HG03097 (cell line): Measurements from ENCODE around the gene LRRC61.
"Not testable (repeated sequence)": the region's sequence is repeated elsewhere in the genome, so short reads cannot be mapped to it uniquely, and the experiment has no call there.

ENCODE experiments used
- ATAC-seq: cut with Tn5 transposase; IDR thresholded peaks from one replicate; pipeline ENCODE4 v1.9.1; 2021; ENCODE audit not compliant: unreplicated experiment, low FRiP score

The LRRC61 gene, protein sequence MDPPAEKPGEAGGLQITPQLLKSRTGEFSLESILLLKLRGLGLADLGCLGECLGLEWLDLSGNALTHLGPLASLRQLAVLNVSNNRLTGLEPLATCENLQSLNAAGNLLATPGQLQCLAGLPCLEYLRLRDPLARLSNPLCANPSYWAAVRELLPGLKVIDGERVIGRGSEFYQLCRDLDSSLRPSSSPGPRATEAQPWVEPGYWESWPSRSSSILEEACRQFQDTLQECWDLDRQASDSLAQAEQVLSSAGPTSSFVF

DNA sequence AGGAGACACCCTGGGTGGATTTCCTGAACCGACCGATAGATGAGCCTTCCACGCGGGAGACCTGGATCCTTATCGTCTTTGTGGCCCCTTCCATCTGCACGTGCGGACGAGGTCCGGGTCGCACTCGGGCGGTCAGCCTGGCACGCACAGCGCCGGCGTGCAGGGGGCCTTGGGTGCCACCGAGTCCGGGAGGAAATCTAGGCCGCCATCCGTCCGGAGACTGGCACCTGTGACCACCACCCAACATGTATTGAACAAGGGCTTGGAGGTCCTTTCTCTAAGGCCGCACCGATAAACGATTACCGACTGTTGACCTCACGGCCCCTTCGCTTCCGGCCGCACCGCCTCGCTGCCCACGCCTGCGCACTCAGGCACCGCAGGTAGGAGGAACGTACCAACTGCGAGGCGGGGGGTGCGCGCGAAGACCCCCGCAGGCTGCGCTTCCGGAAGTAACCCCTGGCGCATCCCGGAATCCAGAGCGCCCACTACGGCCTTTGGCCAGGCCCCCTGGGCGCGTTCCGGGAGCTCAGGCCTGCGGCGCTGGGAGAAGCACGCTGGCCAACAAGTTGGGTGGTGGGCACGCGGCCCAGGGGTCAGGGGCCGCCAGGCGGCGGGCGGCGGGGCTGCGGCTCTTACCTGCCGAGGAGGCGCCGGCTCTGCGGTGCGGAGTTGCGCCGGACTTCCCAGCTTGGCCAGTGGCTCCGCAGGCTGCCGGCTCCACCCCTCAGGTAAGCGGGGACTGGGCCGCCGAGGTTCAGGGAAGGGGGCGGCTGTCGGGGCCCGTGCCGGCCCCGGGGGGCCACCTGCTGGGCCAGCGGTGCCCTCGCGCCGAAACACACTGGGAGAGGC is at the start of gene LRRC61, which contains the start of gene ACTR3C:
LRRC61 (plus strand) TSS at position 523 of the 849 bp plus-strand sequence. CDS start 13,507 bp downstream, outside the sequence.
ACTR3C (minus strand) TSS at position 713 of the 849 bp plus-strand sequence. CDS start 28,249 bp downstream, outside the sequence.
- peak; percentile 44 for ATAC-seq

DNA sequence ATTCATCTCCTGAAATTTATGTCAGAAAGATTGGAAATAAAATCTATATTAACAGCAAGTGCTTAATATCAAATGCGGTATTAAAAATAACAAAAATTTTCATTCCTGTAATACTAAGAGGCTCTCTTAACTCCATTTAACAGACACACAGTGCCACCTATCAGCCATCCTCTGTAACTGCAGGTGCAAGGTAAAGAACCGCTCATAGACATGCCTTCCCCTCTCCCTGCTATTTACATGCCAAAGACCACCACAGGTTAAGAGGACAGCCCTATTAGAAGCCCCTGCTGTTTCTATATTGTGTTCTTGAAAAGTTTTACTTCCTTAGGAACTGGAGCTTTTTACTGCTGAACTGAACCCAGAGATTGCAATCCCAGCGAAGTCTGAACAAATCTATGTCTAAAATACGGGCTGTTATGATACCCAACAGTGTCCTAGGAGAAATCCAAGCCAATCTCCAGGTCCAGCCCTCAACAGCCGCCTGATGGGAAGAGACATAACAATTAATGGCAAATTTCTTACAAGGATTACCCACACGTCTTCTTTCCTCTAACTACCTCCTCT is 46.9 kb upstream of the LRRC61 start:
- ATAC-seq: not testable (repeated sequence)

DNA sequence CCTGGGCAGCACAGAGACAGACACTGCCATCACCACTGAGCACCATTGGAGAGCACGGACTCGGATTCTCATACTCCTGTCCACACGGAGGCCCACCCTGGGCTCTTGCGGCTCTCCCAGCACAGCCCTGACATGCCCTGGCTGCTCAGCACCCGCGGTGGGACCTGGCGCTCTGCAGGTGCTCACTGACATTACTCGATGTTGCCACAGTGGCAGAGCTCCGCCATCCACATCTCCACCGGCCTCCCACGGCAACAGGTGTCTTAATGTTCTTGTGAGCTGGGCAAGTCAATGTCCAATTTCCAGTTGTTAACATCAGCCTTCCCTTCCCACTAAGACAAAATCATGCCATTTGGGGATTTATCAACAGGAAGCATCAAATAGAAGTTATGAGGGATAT is 44.8 kb upstream of the LRRC61 start:
- ATAC-seq: not testable (repeated sequence)

DNA sequence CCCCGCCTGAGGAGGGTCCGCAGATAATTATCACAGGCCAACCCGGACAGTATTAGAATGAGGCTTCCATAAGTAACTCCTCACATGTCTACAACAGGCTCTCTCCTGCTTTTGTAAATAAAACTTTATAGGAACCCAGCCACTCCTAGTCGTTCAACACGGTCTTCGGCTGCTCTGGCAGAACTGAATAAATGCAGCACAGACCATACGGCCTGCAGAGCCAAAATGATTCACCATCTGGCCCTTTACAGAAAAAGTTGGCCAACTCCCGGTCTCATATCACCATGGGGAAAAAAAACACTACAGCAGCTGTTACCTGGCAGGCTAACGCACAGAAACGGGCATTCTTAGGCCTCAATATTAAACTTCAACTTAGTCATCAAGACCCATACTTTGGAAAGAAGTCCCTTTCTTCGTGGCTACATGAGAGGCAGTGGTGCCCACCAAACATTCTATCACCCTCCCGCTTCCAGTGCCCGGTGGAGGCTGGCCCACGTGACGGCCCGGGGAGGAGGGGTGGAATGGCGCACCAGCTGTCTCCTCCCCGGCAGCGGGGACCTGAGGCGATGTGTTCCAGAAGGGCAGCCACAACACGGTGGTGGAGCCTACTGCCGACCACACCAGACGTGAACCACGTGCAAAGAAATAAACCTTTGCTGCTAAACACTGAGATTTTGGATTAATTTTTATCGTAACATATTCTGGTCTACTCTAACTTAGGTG is 41.3 kb upstream of the LRRC61 start:
- not testable (repeated sequence) for ATAC-seq

DNA sequence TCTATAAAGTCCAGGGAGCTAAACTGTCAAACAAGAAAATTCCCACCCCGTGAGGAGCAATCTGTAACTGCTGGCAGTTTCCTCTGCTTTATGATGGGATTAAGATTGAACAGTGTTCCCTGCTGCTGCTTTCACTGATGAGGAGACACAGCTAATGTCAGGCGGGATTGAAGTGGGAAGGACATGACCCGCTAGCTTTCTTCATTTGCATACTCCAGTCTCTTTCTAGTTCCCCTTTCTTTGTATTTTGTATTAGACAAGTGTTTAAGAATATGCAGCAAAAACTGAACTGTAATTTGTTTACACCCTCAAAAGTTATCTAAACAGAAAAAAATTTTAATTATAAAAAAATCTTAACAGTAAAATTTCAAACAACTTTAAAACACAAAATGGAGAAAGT is 40.0 kb upstream of the LRRC61 start:
- ATAC-seq: not testable (repeated sequence)

DNA sequence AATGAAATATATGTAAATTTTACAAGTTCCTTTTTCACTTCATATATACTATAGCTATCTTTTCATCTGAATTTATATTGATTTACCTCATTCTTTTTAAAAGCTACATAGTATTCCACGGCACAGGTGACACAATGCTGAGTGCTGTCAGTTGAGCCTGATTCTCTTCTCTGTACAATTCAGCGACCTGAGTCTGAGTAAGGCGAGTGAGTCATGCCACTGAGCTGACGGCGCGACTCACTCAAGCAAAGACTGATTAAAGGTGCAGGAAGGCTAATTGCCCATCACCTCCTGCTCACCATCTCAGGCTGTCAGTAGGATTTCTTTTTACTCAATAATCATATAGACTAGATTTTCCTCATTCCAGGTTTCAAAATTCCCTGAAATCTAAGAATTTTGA is 39.5 kb upstream of the LRRC61 start:
- not testable (repeated sequence) for ATAC-seq

DNA sequence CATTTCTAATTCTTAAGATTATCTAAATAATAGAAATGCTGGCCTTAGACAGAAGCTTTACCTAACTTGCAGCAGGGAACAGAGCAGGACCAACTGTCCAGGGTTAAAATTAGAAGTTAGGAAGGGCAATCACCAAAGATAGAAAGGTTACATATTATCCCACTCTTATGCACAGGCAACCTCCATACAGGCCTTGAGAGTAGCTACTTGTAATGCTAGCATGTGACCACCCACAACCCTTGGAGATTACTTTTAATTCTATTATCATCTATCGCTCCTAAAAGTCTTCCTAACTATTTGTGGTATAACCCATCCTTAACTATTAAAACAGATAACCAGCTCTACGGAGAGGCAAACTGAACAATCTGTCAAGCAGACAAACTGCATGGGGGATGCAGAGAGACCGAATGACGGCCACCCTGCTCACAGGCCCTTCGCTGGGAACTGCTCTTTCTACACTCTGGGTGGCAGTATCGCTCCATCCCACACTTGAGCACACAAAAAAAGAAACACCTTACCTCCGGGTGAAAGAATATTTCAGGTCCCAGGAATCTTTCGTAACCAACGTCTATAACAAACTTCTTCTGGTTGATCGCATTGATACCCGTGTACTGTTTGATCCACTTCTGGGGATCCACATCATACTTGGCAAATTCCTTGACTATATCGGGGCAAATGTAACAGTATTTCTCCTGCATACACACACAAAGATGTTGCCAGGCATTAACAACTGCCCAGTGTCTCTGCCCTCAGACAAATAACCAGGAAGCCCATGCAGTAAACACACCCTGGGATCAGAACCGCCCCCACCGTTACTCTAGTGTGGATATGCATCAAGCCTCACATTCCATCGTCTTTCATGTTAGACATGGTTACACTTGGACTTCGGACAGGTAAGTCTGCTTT is 37.1 kb upstream of the LRRC61 start:
- ATAC-seq: not testable (repeated sequence)

DNA sequence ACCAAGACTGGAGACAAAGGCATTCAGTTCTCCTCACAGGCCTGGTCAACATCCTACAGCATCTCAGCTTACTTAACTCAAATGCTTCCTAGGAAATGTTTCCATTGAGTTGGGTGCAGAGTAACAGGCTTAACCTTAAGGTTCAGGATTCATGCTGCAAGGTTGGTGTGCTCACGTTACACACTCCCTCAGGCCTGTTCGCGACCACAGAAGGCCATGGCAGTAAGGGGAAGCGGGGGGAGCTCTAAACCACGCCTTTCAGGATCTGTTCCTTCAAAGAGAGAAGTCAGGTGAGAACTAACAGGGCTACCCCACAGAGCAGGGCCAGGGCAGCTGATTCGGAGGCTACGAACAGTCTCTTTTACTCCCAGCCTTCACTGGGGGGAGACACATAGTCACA is 35.3 kb upstream of the LRRC61 start:
- not testable (repeated sequence) for ATAC-seq

DNA sequence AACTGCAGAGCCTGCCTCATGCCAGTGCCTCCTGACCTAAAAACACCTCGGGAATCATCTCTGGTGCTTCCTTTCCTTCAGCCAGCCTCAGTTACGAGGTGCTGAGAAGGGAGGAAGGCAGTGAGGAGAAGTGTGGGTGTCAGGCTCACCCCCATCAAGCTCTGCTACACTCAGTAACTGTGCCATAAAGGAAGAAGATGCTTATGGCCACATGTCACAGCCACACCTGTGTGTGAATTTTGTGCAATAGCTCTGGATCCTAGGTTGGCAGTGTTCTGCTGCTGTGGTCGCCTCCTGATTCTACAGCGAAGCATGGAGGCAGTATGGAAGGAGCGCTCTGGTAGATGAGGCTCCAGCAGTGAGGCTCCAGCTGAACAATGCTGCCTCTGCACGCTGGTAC is 34.3 kb upstream of the LRRC61 start:
- not testable (repeated sequence) for ATAC-seq

DNA sequence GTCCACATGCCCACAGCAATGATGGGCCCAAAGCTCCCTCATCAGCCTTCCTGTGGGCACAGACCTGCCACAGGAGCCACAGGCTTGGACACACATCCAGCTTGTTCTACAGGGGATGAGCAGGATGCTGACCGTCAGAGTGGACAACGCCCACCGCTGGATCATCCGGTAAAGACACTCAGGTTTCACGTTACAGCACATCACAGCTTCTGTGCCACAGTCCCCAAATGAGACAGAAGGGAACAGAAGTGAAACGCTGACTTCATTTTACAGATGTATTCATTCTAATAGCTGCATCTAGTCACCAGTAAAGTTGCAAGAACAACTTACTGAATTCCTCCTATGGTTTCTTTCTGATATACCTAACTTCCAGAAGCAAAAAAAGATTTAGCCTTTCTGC is 32.8 kb upstream of the LRRC61 start:
- ATAC-seq: not testable (repeated sequence)

DNA sequence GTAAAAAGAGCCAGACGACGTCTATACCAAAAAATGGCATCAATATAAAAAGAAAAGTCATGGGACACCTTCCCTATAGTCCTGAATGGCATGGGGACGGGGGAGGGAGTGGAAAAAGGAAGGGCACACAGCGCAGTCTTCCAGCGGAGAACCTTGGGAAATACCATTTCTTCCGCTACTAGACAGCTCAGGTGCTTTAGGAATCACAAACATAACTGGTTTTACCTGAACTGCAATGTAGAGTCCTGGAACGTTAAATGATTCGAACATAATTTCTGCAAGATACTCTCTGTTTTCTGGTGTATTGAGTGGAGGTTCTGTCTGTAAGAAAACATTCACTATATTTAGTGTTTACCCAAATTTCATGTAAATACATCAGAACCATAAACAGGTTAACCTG is 28.1 kb upstream of the LRRC61 start:
- ATAC-seq: not testable (repeated sequence)

DNA sequence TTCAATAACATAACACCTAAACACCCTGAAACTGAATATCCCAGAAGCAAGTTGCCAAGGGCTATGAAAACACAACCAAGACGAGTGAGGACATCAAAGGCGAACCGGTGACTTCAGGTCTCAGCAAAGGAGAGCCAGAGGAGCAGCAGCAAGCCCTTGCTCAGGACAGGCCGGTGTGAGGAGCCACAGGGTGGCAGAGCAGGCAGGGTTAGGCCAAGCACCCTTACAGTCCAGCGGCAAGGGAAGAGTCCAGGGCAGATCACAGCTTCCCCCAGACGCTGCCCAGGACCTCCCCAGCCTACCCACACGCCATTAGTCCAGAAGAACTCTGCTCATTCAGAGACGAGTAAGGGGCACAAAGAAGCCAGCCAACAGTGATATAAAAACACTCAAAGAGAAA is 27.5 kb upstream of the LRRC61 start:
- not testable (repeated sequence) for ATAC-seq

DNA sequence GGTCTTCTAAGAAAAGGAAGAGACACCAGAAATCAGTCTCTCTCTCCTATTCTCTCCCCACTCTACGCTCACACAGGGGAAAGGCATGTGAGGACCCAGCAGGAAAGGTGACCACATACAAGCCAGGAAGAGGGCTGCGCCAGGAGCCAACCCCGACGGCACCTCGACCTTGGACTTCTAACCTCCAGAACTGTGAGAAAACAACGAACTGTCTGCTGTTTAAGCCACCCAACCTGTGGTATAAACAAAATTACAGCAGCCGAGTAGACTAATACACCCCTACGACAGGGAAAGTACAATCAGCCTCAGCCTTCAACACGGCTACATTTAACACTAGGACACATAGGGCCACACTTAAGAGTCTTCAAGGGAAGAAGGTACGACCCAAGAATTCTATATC is 26.4 kb upstream of the LRRC61 start:
- ATAC-seq: not testable (repeated sequence)

DNA sequence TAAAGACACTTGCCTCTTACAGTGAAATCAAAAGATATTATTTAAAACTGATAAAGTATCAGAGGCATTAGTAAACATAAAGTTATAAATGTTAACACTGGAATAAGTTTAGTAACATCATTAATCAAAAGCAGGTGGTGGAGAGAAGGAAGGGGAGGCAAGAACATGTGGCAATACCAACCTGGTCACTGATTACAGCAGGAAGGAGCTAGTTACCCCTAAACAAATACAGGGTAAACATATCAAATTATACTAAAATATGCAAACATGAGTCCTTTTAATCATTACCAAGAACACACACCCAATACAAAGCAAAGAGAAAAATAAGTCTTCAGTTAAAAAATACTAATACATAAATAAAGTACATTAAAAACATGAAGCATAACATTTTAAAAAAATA is 25.2 kb upstream of the LRRC61 start:
- ATAC-seq: not testable (repeated sequence)

DNA sequence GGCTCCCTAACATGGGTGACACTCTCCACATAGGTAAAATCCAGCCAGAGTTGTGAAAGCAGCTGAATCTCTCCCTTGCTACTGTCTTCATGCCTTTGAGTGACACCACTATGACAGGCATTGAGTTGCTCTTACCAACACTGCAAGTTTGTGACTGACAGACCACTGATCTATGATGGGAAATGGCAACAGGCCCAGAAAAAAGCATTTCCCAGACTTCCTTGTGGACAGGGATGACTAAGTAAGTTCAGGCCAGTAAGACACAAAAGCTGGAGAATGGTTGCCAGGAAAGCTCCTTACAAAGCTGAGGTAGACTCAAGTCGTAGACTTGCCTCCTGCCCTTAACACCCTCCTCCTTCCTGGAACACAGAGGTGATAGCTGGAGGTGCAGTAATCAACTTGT is 20.2 kb upstream of the LRRC61 start:
- not testable (repeated sequence) for ATAC-seq

DNA sequence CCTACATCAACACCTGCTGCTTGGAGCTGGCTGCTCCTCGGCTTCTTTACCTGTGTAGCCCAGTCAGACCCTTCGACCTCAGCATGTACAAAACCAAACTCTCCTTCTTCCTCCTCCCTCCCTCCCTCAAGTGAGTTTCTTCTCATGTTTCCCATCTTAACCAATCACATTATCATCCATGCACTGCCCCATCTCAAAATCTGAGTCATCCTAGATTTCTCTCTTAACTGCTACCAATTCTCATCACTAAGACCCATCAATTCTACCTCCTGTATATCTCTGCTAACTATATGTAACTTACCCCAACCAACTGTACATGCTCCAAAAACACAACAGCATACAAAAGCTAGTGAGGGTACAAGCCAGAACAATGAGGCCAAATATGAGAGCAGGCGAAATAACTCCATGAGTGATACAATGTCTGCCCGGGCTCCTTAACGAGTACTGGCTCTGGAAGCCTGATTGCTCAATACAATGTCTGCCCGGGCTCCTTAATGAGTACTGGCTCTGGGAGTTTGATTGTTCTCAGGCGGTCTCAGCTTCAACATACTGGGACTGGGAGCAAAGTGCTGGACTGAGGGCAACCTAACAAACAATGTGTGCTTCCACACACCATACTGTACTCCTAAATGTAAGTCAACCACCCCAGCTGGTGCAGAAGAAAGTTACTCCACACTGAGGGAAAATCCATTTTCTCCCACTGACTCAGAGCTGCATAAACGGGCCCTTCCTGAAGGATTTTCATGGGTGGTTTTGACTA is 18.5 kb upstream of the LRRC61 start:
- not testable (repeated sequence) for ATAC-seq

DNA sequence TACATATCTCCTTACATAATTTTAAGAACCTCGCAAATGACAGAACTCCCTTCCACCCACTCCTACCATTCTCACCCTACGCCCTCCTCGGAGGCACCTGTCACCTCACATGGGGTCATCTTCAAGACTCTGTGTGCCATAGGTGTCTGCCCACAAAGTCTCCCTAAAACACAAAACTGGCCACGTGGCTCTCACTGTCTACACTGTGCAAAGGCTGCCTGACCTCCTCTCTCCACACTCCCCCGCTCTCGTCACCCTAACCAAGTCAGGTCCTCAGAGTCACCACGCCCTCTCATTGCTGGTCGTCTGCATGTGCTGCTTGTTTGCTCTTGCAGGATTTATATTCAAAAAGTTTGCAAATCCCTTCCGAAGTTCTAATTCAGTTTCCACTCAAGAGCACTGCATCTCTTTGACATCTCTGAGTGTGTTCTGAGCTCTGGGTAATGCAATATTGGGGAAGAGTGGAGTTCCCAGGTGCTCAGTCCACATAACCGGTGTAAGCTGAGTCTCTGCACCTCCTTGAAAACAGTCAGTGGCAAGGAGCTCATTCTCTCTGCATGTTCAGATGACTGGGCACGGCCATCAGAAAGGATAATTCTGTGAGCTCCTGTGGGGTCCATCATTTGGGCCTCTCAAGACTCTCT is 17.8 kb upstream of the LRRC61 start:
- ATAC-seq: not testable (repeated sequence)

DNA sequence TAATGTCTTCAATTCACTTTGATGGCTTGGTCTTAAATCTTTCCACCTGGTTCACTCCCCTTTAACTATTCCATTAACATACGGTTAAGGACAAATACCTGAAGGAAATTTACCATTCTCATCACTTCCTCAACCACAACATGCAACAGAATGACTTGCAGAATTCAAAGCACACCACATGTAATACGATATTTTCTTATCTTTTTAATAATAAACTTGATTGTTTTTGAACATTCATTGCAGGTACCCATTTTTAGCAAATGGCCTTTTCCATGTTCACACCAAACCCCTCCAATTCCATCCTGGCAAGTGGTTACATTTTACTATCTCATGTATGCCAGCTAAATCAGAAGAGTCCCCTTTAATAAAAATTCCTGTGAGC is 17.3 kb upstream of the LRRC61 start:
- not testable (repeated sequence) for ATAC-seq
